Measurements from ENCODE around the gene NEB.

The NEB gene

GRCh38 chr2:151733771-151734672 is at the start of gene NEB:
NEB (minus strand) TSS chr2:151734476; CDS start chr2:151733156, 1,320 bp downstream.
- in situ Hi-C loops (cut with HindIII; ENCODE audit: low sequenced_read_pairs) = no loop called here

GRCh38 chr2:151783133-151783520 is 48.9 kb upstream of the NEB start:
- in situ Hi-C loops (cut with HindIII; ENCODE audit: low sequenced_read_pairs) = no loop called here

- in situ Hi-C loops (cut with HindIII; ENCODE audit: low sequenced_read_pairs) = no loop called here
Measured at GRCh38 chr2:151782378-151783132, 48.3 kb upstream of the NEB start.

GRCh38 chr2:151781642-151782041 is 47.4 kb upstream of the NEB start:
- in situ Hi-C loops (cut with HindIII; ENCODE audit: low sequenced_read_pairs) = no loop called here

GRCh38 chr2:151780938-151781337 is 46.7 kb upstream of the NEB start:
- in situ Hi-C loops (cut with HindIII; ENCODE audit: low sequenced_read_pairs) = no loop called here

- in situ Hi-C loops (cut with HindIII; ENCODE audit: low sequenced_read_pairs) = no loop called here
Measured at GRCh38 chr2:151777935-151778334, 43.7 kb upstream of the NEB start.

- in situ Hi-C loops (cut with HindIII; ENCODE audit: low sequenced_read_pairs) = no loop called here
Measured at GRCh38 chr2:151777487-151777886, 43.2 kb upstream of the NEB start.

- in situ Hi-C loops (cut with HindIII; ENCODE audit: low sequenced_read_pairs) = no loop called here
Measured at GRCh38 chr2:151776367-151776766, 42.1 kb upstream of the NEB start.

GRCh38 chr2:151775057-151775740 is 40.9 kb upstream of the NEB start:
- in situ Hi-C loops (cut with HindIII; ENCODE audit: low sequenced_read_pairs) = no loop called here

- in situ Hi-C loops (cut with HindIII; ENCODE audit: low sequenced_read_pairs) = no loop called here
Measured at GRCh38 chr2:151774506-151774905, 40.2 kb upstream of the NEB start.

GRCh38 chr2:151771599-151772358 is 37.5 kb upstream of the NEB start:
- in situ Hi-C loops (cut with HindIII; ENCODE audit: low sequenced_read_pairs) = no loop called here

- in situ Hi-C loops (cut with HindIII; ENCODE audit: low sequenced_read_pairs) = no loop called here
Measured at GRCh38 chr2:151770995-151771394, 36.7 kb upstream of the NEB start.

GRCh38 chr2:151769606-151770005 is 35.3 kb upstream of the NEB start:
- in situ Hi-C loops (cut with HindIII; ENCODE audit: low sequenced_read_pairs) = no loop called here

- in situ Hi-C loops (cut with HindIII; ENCODE audit: low sequenced_read_pairs) = no loop called here
Measured at GRCh38 chr2:151767536-151767935, 33.3 kb upstream of the NEB start.

GRCh38 chr2:151766437-151767153 is 32.3 kb upstream of the NEB start:
- in situ Hi-C loops (cut with HindIII; ENCODE audit: low sequenced_read_pairs) = no loop called here

- in situ Hi-C loops (cut with HindIII; ENCODE audit: low sequenced_read_pairs) = no loop called here
Measured at GRCh38 chr2:151765760-151766410, 31.6 kb upstream of the NEB start.

- in situ Hi-C loops (cut with HindIII; ENCODE audit: low sequenced_read_pairs) = no loop called here
Measured at GRCh38 chr2:151762694-151763093, 28.4 kb upstream of the NEB start.

GRCh38 chr2:151761687-151762086 is 27.4 kb upstream of the NEB start:
- in situ Hi-C loops (cut with HindIII; ENCODE audit: low sequenced_read_pairs) = no loop called here

GRCh38 chr2:151761193-151761592 is 26.9 kb upstream of the NEB start:
- in situ Hi-C loops (cut with HindIII; ENCODE audit: low sequenced_read_pairs) = no loop called here

Data from endothelial cell of hepatic sinusoid (primary cell).